ENCODE data around the gene RYR2.

DNA sequence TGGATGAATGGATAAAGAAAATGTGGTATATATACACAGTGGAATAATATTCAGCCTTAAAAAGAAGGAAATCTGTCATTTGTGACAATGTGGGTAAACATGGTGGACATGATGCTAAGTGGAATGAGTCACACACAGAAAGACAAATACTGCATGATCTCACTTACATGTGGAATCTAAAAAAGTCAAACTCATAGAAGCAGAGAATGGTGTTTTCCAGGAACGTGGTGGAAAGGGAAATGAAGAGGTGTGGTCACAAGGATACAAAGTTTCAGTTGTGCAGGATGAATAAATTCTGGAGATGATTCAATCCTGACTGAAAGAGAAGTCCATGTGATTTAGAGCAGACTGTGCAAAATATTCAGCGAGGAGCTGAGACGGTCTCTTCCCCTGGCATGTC is 56.6 kb downstream of the RYR2 start:
- TF ChIP-seq EP300 (IDR thresholded peaks at IDR 0.05) (no peak), KDM1A (IDR thresholded peaks at IDR 0.05; ENCODE audit: low read depth) (no peak), CHD4 (IDR thresholded peaks at IDR 0.05; ENCODE audit: borderline replicate concordance) (no peak), CTCF (IDR thresholded peaks at IDR 0.05) (no peak)

Measured in A549 (cell line).